Muscle of leg (tissue), 11 donors: Measurements from ENCODE around the gene OSBP2. TPM values are rescaled to one million over a fixed set of nuclear protein-coding genes. Genes with fewer than 3 reads are reported as not detected.

Experiments used
- DNase-seq: peaks from one replicate; pipeline ENCODE4 v3.0.0; 2013
- H3K27ac ChIP-seq: one replicate; pipeline ENCODE4 v1.5.1; 2013; ENCODE audit warnings: mild to moderate bottlenecking, low read length, control low read depth
- H3K27me3 ChIP-seq: one replicate; pipeline ENCODE4 v1.6.1; 2013; ENCODE audit warnings: low read length; ENCODE audit not compliant: control insufficient read depth, insufficient read depth
- H3K36me3 ChIP-seq: one replicate; pipeline ENCODE4 v1.6.1; 2013; ENCODE audit warnings: low read length; ENCODE audit not compliant: control insufficient read depth, insufficient read depth
- H3K4me1 ChIP-seq: one replicate; pipeline ENCODE4 v1.6.1; 2013; ENCODE audit warnings: low read length; ENCODE audit not compliant: control insufficient read depth, insufficient read depth
- H3K4me3 ChIP-seq: one replicate; pipeline ENCODE4 v1.5.1; 2013; ENCODE audit warnings: low read length, control low read depth
- H3K9me3 ChIP-seq: replicated peaks from 2 replicates; pipeline ENCODE4 v1.6.1; 2013; ENCODE audit warnings: low read depth, low read length; ENCODE audit not compliant: control insufficient read depth
- WGBS: methylation state at CpG from one replicate; pipeline ENCODE4 v1.1.5; 2013; ENCODE audit warnings: missing lambda C conversion rate; ENCODE audit not compliant: insufficient coverage; 5-methylcytosine and 5-hydroxymethylcytosine counted together
- polyA plus RNA-seq, 8 donors: library from polyadenylated mRNA; unstranded; fragments of 120-200 nt; gene quantifications; one replicate each; pipeline versions ENCODE4 v1.2.1 to v1.2.3, GENCODE V29; 2013; ENCODE audit warnings: inconsistent platforms in 1 of 8, low replicate concordance in 1 of 8; ENCODE audit not compliant: insufficient read length in 8 of 8, insufficient read depth in 1 of 8
- total RNA-seq: library from RNA; stranded (reverse); fragments of 120-200 nt; gene quantifications from one replicate; pipeline ENCODE4 v1.2.4, GENCODE V29; 2013

The OSBP2 gene
- total and polyA plus RNA-seq, 9 donors = 2.7 to 7.5 (median 4.5) TPM

DNA sequence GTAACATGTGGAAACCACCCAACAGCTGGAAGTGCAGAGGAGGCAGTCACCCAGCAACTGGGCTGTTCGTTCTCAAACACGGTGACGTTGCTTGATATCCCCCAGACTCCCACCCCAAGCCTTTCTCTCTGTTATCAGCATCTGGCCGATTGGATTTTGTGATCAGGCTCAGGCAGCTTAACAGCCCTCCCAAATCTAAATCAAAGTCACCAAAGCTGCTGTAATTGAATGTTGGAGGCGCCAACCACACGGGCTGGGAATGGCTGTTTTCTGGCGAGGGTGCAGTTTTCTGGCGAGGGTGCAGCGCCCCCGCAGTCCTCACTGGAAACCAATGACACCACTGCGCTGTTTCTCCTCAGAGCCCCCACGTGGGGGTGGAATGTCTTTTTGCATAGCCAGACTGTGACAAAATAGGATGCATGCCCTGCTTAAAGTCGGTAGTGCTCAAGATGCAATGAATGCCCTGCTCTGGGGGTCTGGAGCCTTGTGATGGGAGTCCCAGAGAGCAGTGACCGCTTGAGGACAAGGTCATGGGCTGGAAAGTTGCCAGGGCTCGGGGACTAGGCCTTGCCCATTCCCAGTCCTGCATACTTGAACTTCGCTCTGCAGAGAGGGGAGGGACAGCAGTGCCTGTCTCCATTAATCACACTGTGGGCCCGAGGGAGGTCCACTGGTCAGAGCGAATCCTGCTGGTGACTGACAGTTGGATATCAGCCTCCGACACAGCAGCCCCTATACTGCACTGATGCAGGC is 168.6 kb downstream of the OSBP2 start:
- H3K36me3 ChIP-seq = no peaks in the 10 kb centered on the region
- WGBS = 38% methylated on average over 9 of the region's 19 CpGs
- DNase-seq = no peak
- no peaks in the 10 kb centered on the region for H3K9me3 ChIP-seq
- no peak overlapping the region for H3K4me3 ChIP-seq
- no peaks in the 10 kb centered on the region for H3K27me3 ChIP-seq
- H3K27ac ChIP-seq = no peak overlapping the region
- peaks cover under 1% of the 10 kb centered on the region for H3K4me1 ChIP-seq

DNA sequence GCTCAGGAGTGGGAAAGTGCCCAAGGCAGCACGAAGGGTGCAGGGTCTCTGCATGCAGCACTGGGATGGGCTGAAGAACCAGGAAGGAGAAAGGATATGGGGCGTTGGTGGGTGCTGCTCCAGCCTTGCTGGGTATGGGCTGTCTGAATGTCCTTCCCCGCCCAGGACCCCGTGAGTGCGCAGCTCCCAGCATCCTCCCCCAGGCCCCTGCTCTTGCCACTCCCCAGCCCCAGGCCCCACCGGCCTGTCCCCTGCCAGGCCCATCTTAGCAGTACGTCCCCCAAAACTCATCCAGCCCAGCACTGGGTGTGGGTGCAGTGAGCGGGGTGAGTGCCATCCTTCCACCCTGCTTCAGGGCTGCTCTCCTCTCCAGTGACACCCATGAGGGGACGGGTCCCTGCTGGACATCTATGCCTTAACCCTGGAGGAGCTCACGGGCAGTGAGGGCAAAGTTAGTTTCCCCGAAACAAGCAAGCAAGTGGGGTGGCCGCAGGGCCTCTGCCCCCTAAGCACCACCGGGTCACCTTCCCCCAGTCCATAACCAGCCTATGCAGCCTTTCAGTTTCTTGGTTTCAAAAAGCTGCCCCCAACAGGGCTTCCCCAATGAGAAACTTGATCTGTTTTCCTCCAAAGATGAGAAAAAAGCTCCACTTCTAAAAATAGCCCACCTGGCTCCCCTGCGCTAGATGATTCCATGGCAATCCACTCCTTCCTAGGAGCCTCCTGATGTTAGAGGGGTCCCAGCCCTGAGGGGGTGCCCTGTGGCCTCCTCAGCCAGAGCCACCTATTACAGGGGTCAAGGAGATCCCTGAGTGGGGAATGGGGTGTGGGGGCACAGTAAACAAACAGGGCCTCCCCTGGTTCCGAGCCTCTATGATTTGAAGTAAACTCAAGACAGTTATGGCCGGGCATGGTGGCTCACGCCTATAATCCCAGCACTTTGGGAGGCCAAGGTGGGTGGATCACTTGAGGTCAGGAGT is 170.1 kb downstream of the OSBP2 start:
- Histone ChIP-seq H3K9me3 (no peaks in the 10 kb centered on the region), H3K36me3 (no peaks in the 10 kb centered on the region), H3K27ac (no peak overlapping the region), H3K27me3 (no peaks in the 10 kb centered on the region), H3K4me1 (peaks cover 12% of the 10 kb centered on the region), H3K4me3 (no peak overlapping the region)
- DNase-seq = no peak
- 88% methylated on average over 10 of the region's 17 CpGs for WGBS

DNA sequence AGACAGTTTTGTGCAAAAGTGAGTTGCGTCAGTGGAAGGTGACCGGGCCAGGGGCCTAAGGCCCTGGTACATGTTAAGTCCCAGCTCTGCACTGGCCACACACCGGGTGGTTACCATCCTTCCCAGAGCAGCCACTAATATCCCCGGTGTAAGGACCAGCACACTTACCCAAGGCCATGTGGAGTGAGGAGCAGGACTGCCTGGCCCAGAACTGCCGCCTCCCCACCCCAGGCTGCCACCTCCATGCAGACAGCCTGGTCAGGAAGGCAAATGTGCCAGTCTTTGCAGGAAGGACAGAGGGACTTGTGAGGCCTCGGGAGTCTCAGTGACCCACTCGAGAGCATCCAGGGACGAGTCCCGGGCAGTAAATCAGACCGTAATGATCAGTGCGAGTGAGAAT is 171.0 kb downstream of the OSBP2 start:
- 86% methylated on average over 7 of the region's 11 CpGs for WGBS
- Histone ChIP-seq H3K27me3 (no peaks in the 10 kb centered on the region), H3K36me3 (no peaks in the 10 kb centered on the region), H3K9me3 (no peaks in the 10 kb centered on the region), H3K4me1 (peaks cover 12% of the 10 kb centered on the region), H3K27ac (no peak overlapping the region), H3K4me3 (no peak overlapping the region)
- no peak for DNase-seq

GRCh38 chr22:30866216-30866615 is 171.5 kb downstream of the OSBP2 start:
- Histone ChIP-seq H3K9me3 (no peaks in the 10 kb centered on the region), H3K36me3 (no peaks in the 10 kb centered on the region), H3K27ac (no peak overlapping the region), H3K4me1 (peaks cover 12% of the 10 kb centered on the region), H3K4me3 (no peak overlapping the region), H3K27me3 (no peaks in the 10 kb centered on the region)
- no peak for DNase-seq
- WGBS = 70% methylated on average over 2 of the region's 8 CpGs

DNA sequence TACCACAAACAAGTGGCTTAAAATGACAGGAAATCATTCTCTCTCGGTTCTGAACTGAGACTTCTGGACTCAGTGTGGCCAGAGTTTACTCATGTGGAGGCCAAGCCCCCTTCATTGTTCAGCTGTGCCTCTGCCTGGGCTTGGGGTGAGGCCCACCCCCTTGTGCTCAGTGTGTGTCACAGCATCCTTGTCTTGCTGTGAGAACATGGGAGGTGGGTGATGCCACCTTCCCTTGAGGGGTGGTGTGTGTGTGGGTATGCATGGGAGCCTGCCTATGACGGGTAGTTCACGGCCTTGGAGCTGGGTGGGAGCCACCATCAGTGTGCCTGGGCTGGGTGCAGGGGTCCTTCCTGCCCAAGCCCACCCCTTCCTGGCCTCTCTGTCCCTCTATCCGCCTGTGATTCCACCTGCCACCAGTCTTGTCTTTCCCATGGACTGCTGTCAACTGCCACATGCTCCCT is 172.2 kb downstream of the OSBP2 start:
- Histone ChIP-seq H3K9me3 (no peaks in the 10 kb centered on the region), H3K4me1 (peaks cover 12% of the 10 kb centered on the region), H3K4me3 (no peak overlapping the region), H3K36me3 (no peaks in the 10 kb centered on the region), H3K27me3 (no peaks in the 10 kb centered on the region), H3K27ac (no peak overlapping the region)
- DNase-seq = no peak
- WGBS = 66% methylated on average over 3 of the region's 4 CpGs

GRCh38 chr22:30867746-30868662 is 173.3 kb downstream of the OSBP2 start:
- DNase-seq = no peak
- Histone ChIP-seq H3K4me1 (peaks cover 12% of the 10 kb centered on the region), H3K27me3 (no peaks in the 10 kb centered on the region), H3K36me3 (no peaks in the 10 kb centered on the region), H3K9me3 (no peaks in the 10 kb centered on the region), H3K27ac (no peak overlapping the region), H3K4me3 (no peak overlapping the region)
- 81% methylated on average over 18 of the region's 19 CpGs for WGBS

DNA sequence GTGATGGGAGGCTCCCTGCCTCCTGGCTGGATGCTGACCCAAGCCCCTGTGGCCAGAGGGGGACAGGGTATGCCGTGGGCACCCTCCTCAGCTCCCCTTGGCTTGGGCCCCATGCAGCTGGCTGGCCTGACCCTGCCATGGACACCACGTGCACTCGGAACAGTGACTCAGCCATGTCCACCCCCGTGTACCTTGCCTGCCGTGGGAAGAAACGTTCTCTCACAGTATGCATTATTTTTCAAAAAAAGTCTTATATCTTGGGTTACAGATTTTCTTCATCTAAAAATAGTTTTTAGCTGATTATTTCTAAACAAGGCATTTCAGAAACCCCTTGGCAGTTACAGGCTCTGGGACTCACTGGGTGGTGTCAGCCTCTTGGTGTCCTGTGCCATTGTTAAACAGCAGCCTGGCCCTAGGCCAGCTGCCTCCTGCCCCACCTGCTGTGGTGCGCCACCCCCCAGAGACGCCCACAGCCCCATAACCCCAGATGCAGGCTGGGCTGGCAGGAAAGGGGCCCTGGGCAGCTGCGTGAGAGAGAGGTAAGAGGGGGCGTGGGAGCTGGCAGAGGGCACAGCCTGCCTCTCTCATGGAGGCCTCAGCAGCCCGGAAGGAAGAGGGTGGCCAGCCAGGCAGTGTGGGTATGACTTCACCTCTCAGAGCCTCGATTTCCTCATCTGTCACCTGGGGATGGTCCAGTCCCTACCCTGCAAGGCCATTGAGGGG is 174.2 kb downstream of the OSBP2 start:
- 62% methylated on average over 5 of the region's 12 CpGs for WGBS
- no peaks in the 10 kb centered on the region for H3K36me3 ChIP-seq
- no peak overlapping the region for H3K4me3 ChIP-seq
- peaks cover 12% of the 10 kb centered on the region for H3K4me1 ChIP-seq
- H3K27ac ChIP-seq = no peak overlapping the region
- no peaks in the 10 kb centered on the region for H3K9me3 ChIP-seq
- no peak for DNase-seq
- no peaks in the 10 kb centered on the region for H3K27me3 ChIP-seq

- no peaks in the 10 kb centered on the region for H3K36me3 ChIP-seq
- no peaks in the 10 kb centered on the region for H3K27me3 ChIP-seq
- H3K9me3 ChIP-seq = no peaks in the 10 kb centered on the region
- no peak overlapping the region for H3K4me3 ChIP-seq
- no peak for DNase-seq
- H3K4me1 ChIP-seq = peaks cover 12% of the 10 kb centered on the region
- no peak overlapping the region for H3K27ac ChIP-seq
- WGBS = 88% methylated on average over 12 of the region's 15 CpGs
Observed at GRCh38 chr22:30869667-30870395, 175.2 kb downstream of the OSBP2 start.
